GM12878 (cell line): Measurements from ENCODE around the gene FLOT1. TPM values are rescaled to one million over a fixed set of nuclear protein-coding genes. Genes with fewer than 3 reads are reported as not detected.

Source experiments
- CBX5 ChIP-seq: sonication (generic); IDR thresholded peaks from 2 replicates; pipeline ENCODE4 v1.6.1; 2016; ENCODE audit warnings: low read depth, moderate library complexity, mild to moderate bottlenecking, inconsistent platforms
- CEBPB ChIP-seq, 2 experiments: fragments of 150-350 bp in 1 of 2; IDR thresholded peaks; 2 replicates each; pipeline ENCODE4 v1.6.1; 2012 to 2014; ENCODE audit warnings: low read depth in 2 of 2, low read length in 2 of 2, borderline replicate concordance in 1 of 2, inconsistent platforms in 1 of 2
- EED ChIP-seq: sonication (generic); IDR thresholded peaks from 2 replicates; pipeline ENCODE4 v1.6.1; 2016; ENCODE audit warnings: antibody characterized with exemption, low read depth
- EZH2 ChIP-seq: IDR thresholded peaks from 2 replicates; pipeline ENCODE4 v1.6.1; 2012; ENCODE audit warnings: low read depth, mild to moderate bottlenecking, control low read depth, inconsistent platforms, low read length, borderline replicate concordance; ENCODE audit not compliant: control insufficient read depth
- FOXM1 ChIP-seq: IDR thresholded peaks from 2 replicates; pipeline ENCODE4 v1.6.1; 2012; ENCODE audit warnings: low read depth, mild to moderate bottlenecking, inconsistent platforms, low read length, moderate library complexity
- HDAC2 ChIP-seq: fragments of 200-600 bp; sonication (generic); IDR thresholded peaks from 2 replicates; pipeline ENCODE4 v1.6.1; 2017
- HDAC6 ChIP-seq: fragments of 200-600 bp; sonication (generic); IDR thresholded peaks from one replicate; pipeline ENCODE4 v1.8.0; 2017; ENCODE audit warnings: antibody characterized with exemption; ENCODE audit not compliant: unreplicated experiment
- IKZF2 ChIP-seq, 2 experiments: fragments of 450-650 bp; IDR thresholded peaks; 2 replicates each; pipeline ENCODE4 v1.6.1; 2017; ENCODE audit warnings: mild to moderate bottlenecking in 2 of 2, moderate library complexity in 2 of 2
- KDM1A ChIP-seq: fragments of 200-600 bp; sonication (generic); IDR thresholded peaks from 2 replicates; pipeline ENCODE4 v1.6.1; 2016; ENCODE audit warnings: borderline replicate concordance
- MTA2 ChIP-seq: fragments of 450-650 bp; IDR thresholded peaks from 2 replicates; pipeline ENCODE4 v1.6.1; 2016; ENCODE audit warnings: low read depth, mild to moderate bottlenecking, moderate library complexity
- MYB ChIP-seq: fragments of 150-350 bp; IDR thresholded peaks from 2 replicates; pipeline ENCODE4 v1.6.1; 2014; ENCODE audit warnings: mild to moderate bottlenecking, low read depth, low read length, borderline replicate concordance
- NFXL1 ChIP-seq: fragments of 450-650 bp; IDR thresholded peaks from 2 replicates; pipeline ENCODE4 v1.6.1; 2017; ENCODE audit warnings: antibody characterized with exemption, mild to moderate bottlenecking, borderline replicate concordance
- PKNOX1 ChIP-seq: fragments of 450-650 bp; IDR thresholded peaks from 2 replicates; pipeline ENCODE4 v1.6.1; 2016; ENCODE audit warnings: mild to moderate bottlenecking
- PML ChIP-seq: IDR thresholded peaks from 2 replicates; pipeline ENCODE4 v1.6.1; 2012; ENCODE audit warnings: low read length, inconsistent platforms
- POLR2AphosphoS2 ChIP-seq: IDR thresholded peaks from 2 replicates; pipeline ENCODE4 v1.6.1; 2011; ENCODE audit warnings: low read depth, mild to moderate bottlenecking, low read length, improper control_type of control experiment, moderate library complexity
- POLR2AphosphoS5 ChIP-seq: IDR thresholded peaks from 2 replicates; pipeline ENCODE4 v1.6.1; 2011; ENCODE audit warnings: mild to moderate bottlenecking, low read length, inconsistent platforms
- RCOR1 ChIP-seq: conservative IDR thresholded peaks from 2 replicates; pipeline ENCODE4 v1.6.1; 2012; ENCODE audit warnings: low read depth, low read length, improper control_type of control experiment
- SIN3A ChIP-seq: IDR thresholded peaks from 2 replicates; pipeline ENCODE4 v1.6.1; 2012; ENCODE audit warnings: low read depth, low read length, improper control_type of control experiment
- SMC3 ChIP-seq: IDR thresholded peaks from 2 replicates; pipeline ENCODE4 v1.6.1; 2011; ENCODE audit warnings: low read length, improper control_type of control experiment, borderline replicate concordance
- SP1 ChIP-seq: IDR thresholded peaks from one replicate; pipeline ENCODE4 v1.6.1; 2011; ENCODE audit warnings: low read depth, low read length
- STAT3 ChIP-seq: IDR thresholded peaks from 2 replicates; pipeline ENCODE4 v1.6.1; 2011; ENCODE audit warnings: low read depth, low read length, improper control_type of control experiment
- ZNF274 ChIP-seq: IDR thresholded peaks from one replicate; pipeline ENCODE4 v1.8.0; 2011; ENCODE audit not compliant: insufficient read length, insufficient read depth
- ZNF384 ChIP-seq: IDR thresholded peaks from 2 replicates; pipeline ENCODE4 v1.6.1; 2012; ENCODE audit warnings: low read depth, mild to moderate bottlenecking, low read length, improper control_type of control experiment, borderline replicate concordance
- polyA plus RNA-seq, 11 experiments: library from polyadenylated mRNA; depleted of rRNA in 4 of 11; unstranded in 6 of 11; stranded (reverse) in 5 of 11; fragments of >200 nt; fragmentation: Nextera tagmentation in 4 of 11; fragmentation: Illumina TruSeq in 1 of 11; extraction: Ambion mirVana in 4 of 11; extraction: Trizol in 1 of 11; gene quantifications; 1 replicate in 1 of 11; 2 replicates in 10 of 11; pipeline versions ENCODE4 v1.2.1 to v1.2.3, GENCODE V29; 2011 to 2016; ENCODE audit warnings: inconsistent platforms in 2 of 11, missing spikeins in 2 of 11, low read depth in 1 of 11
- total RNA-seq, 4 experiments: library from RNA; depleted of rRNA in 3 of 4; stranded (reverse); fragments of >200 nt in 3 of 4; fragmentation: Illumina TruSeq in 1 of 4; extraction: Trizol in 1 of 4; gene quantifications; 2 replicates each; pipeline versions ENCODE4 v1.2.1 to v1.2.3, GENCODE V29; 2013 to 2021
- TF ChIP-seq, protein P1 (sequence below): fragments of 450-650 bp; IDR thresholded peaks from 2 replicates; pipeline ENCODE4 v1.6.1; 2018; ENCODE audit warnings: mild to moderate bottlenecking, low read depth, moderate library complexity; ENCODE audit not compliant: partially characterized antibody
- TF ChIP-seq, protein P2 (sequence below): IDR thresholded peaks from 2 replicates; pipeline ENCODE4 v1.6.1; 2012; ENCODE audit warnings: low read depth, low read length, improper control_type of control experiment

Gene FLOT1
- total and polyA plus RNA-seq, 10 of the 15 experiments (the other 5 are each of a cell fraction or from before 2014, with no cell fraction given) = 12.3 to 153 (median 112) TPM

- peak; percentile 47; the same call in 1 of the 2 replicates for TF ChIP-seq SMC3
- peak; percentile 84 for TF ChIP-seq PKNOX1
- no peak for TF ChIP-seq CEBPB (IDR thresholded peaks at IDR 0.05; ENCODE audit: borderline replicate concordance in 1 of 2, low read depth in 2 of 2, low read length in 2 of 2)
- TF ChIP-seq STAT3 = no peak
- peak; percentile 34; the same call in 1 of the 2 replicates for TF ChIP-seq MTA2
- TF ChIP-seq HDAC2 = no peak
- TF ChIP-seq CBX5 = no peak
- TF ChIP-seq FOXM1 = peak; percentile 31; the same call in 1 of the 2 replicates
- peak; percentile 50 for TF ChIP-seq EED
- no peak for TF ChIP-seq MYB
- TF ChIP-seq, protein P1, sequence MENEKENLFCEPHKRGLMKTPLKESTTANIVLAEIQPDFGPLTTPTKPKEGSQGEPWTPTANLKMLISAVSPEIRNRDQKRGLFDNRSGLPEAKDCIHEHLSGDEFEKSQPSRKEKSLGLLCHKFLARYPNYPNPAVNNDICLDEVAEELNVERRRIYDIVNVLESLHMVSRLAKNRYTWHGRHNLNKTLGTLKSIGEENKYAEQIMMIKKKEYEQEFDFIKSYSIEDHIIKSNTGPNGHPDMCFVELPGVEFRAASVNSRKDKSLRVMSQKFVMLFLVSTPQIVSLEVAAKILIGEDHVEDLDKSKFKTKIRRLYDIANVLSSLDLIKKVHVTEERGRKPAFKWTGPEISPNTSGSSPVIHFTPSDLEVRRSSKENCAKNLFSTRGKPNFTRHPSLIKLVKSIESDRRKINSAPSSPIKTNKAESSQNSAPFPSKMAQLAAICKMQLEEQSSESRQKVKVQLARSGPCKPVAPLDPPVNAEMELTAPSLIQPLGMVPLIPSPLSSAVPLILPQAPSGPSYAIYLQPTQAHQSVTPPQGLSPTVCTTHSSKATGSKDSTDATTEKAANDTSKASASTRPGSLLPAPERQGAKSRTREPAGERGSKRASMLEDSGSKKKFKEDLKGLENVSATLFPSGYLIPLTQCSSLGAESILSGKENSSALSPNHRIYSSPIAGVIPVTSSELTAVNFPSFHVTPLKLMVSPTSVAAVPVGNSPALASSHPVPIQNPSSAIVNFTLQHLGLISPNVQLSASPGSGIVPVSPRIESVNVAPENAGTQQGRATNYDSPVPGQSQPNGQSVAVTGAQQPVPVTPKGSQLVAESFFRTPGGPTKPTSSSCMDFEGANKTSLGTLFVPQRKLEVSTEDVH = no peak
- TF ChIP-seq IKZF2 (IDR thresholded peaks at IDR 0.05) = peak; percentile 33 to 35; a peak in 2 of 4 replicates
- no peak for TF ChIP-seq SIN3A
- TF ChIP-seq POLR2AphosphoS2 = peak; percentile 97
- TF ChIP-seq EZH2 = no peak
- TF ChIP-seq, protein P2, sequence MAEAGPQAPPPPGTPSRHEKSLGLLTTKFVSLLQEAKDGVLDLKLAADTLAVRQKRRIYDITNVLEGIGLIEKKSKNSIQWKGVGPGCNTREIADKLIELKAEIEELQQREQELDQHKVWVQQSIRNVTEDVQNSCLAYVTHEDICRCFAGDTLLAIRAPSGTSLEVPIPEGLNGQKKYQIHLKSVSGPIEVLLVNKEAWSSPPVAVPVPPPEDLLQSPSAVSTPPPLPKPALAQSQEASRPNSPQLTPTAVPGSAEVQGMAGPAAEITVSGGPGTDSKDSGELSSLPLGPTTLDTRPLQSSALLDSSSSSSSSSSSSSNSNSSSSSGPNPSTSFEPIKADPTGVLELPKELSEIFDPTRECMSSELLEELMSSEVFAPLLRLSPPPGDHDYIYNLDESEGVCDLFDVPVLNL = no peak
- no peak for TF ChIP-seq HDAC6
- TF ChIP-seq POLR2AphosphoS5 = peak; percentile 98
- no peak for TF ChIP-seq NFXL1
- TF ChIP-seq SP1 = peak; percentile 51
- TF ChIP-seq PML = peak; percentile 98
- TF ChIP-seq ZNF274 = no peak
- TF ChIP-seq ZNF384 = no peak
- TF ChIP-seq RCOR1 = no peak
- TF ChIP-seq KDM1A = no peak
These were observed 1.7 kb upstream of the FLOT1 start, which contains the start of gene IER3 (continued) for GRCh38 chr6:30744054-30744805.
